DND-41 (cell line): ENCODE data around the gene CPEB4.

Experiments used
- EZH2 ChIP-seq: IDR thresholded peaks from 3 replicates; pipeline ENCODE4 v1.6.1; 2012; ENCODE audit warnings: borderline replicate concordance, low read depth, mild to moderate bottlenecking, moderate library complexity, low read length, inconsistent platforms; ENCODE audit not compliant: severe bottlenecking
- TF ChIP-seq, protein P1 (sequence below): IDR thresholded peaks from 2 replicates; pipeline ENCODE4 v1.5.1; 2012; ENCODE audit warnings: borderline replicate concordance, low read length, moderate library complexity, mild to moderate bottlenecking; ENCODE audit not compliant: poor library complexity, severe bottlenecking; ENCODE audit errors: extremely low read depth

DNA sequence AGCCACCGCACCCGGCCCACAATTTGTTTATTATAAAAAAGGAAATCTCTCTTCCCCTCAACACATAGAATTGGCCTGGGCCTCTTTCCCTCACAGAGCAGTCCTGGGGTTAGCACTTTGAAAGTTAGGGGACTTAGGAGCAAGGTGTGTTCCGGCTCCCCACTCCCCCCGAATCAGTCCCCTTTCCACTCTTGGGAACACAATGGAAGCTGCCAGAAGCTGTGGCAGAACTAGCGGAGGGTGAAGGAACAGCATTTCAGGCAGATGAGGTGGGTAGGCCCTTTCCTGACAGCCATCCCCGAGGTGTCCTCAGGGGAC lies 84.4 kb downstream of the CPEB4 start:
- TF ChIP-seq, protein P1, sequence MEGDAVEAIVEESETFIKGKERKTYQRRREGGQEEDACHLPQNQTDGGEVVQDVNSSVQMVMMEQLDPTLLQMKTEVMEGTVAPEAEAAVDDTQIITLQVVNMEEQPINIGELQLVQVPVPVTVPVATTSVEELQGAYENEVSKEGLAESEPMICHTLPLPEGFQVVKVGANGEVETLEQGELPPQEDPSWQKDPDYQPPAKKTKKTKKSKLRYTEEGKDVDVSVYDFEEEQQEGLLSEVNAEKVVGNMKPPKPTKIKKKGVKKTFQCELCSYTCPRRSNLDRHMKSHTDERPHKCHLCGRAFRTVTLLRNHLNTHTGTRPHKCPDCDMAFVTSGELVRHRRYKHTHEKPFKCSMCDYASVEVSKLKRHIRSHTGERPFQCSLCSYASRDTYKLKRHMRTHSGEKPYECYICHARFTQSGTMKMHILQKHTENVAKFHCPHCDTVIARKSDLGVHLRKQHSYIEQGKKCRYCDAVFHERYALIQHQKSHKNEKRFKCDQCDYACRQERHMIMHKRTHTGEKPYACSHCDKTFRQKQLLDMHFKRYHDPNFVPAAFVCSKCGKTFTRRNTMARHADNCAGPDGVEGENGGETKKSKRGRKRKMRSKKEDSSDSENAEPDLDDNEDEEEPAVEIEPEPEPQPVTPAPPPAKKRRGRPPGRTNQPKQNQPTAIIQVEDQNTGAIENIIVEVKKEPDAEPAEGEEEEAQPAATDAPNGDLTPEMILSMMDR, result no peak
- no peak for TF ChIP-seq EZH2
